Stimulated activated CD4-positive, alpha-beta T cell treated with anti-CD3 and anti-CD28 coated beads, Interleukin-4, amount 100 ng/mL, for 48 hours (primary cell): Measurements from ENCODE around the gene ARMS2.

Experiments used
- DNase-seq, 2 donors: peaks; one replicate each; pipeline ENCODE4 v3.0.0-alpha.2; 2020; ENCODE audit warnings: low read depth in 2 of 2

The ARMS2 gene

DNA sequence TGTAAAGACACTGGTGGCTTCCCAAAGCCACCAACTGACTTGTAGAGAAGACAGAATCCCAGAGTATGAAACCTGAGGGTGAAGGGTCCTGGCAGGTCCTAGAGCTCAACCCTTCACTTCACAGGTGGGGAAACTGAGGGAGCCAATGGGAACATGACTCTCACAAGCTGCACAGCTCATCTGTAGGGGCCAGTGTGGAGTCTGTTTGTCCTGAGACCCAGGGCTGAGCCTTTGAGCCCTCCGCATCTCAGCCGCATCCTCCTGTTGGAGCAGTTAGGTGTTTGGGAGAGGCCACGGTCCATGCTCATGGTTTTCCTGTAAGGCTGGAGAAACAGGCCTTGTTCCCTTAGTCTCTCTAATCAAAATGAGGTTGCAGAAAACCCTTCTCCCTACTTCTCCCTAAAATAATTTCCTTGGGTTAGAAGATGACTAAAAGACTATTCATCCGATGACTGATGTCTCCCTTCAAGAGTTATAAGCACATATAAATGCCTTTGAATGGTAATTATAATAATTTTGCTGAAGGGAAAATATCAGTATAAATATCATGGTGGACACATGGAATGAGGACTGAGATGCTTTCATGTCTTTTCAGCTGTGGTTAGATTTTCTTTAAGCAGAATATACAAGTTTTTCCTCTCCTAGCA lies 17.2 kb downstream of the ARMS2 start:
- DNase-seq: no peak

DNA sequence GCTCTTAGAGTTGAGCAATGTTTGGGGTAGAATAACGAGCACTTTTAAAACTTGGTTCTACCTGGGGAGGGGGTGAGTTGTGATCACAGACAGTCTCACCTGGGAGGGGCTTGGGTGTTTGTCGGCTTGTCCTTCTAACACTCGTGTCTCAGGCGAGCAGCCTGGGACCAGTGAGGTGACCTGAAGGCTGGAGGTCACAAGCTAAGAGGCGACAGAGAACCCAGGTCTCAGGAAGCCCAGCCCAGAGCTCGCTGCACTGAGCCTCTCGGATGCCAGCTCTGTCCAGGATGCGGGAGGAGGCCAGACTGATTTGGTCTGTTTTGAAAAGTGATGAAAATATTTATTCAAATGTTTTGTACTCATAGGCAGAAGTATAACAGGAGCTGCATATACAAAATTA lies 18.7 kb downstream of the ARMS2 start:
- no peak for DNase-seq

DNA sequence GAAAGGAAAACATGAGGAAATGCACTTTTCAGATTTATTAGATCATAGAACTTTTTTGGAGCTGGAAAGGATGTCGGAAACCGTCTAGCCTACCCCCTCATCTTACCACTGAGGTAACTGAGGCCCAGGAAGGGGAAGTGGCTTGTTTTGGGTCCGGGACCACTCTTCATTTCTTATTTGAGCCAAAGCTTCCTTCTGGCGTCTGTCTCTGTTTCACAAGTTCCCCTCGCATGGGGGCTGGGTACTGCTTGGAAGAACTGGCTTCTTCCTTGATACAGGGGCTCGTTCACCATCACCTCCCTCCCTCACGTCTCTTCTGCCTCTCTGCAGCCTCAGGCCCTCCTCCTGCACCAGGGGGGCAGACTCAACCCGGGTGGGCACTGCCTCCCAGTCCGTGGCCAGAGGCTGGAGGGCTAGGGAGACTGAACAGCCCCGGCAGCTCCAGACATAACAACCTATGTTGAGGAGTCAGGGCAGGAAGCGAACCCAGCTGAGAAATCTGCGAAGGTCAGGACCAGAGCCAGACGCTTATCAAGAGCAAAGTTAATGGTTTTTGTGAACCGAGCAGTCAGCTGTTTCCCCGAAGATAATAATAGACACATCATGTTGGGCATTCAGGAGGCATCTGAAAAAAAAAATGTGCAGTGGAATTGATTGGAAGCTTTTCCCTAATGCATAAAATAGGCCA lies 19.8 kb downstream of the ARMS2 start:
- no peak for DNase-seq

DNA sequence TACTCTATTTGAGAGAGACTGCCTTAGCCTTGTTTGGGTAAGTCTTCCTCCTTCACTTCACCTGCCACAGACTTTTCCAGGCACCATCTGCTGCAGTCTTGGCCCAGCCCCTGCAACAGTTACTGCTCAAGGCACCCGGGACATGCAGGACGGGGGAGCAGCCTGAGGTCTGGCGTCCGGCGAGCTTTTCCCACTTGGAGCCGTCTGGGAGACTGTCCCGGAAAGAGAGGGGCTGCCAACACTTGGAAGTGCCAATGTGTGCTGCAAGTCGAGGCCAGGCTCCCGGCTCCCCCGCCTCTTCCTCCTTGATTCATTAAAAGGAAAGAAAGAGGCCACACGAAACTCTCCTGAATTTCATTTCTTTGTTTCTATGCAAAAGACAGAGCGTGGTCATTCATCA lies 20.6 kb downstream of the ARMS2 start:
- no peak for DNase-seq

DNA sequence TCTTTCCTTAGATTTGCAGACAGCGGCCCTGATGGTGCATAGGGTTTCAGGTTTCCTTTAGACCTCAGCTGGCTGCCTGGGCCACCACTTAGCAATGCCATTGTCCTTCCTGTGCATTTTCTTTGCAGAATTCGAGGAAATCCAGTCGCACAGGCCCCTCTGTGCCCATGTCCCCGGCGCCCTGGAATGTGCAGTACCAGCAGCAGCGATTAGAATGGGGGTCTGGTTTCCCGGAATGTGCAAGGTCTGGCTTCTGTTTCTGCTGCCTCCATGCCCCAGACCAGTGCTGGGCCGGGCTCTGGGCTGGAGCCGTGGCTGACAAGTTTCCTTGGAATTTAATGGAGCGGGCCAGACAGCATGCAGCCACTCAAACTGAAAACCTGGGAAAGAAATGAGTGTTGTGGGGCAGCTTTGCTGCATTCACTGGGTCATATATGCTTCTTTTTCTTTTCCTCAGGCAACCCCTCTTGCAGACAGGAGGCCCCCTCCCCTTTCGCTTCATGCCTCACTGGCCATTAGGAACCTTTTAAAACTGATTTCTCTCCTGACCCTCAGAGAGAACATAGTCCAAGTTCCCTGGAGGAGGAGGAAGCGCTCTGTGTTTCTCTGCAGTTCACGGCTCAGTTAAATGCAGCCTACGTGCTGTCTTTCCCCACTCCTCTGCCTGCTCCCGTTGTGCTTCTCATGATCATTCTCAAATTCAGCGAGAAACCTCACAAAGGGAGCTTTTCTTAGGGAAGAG lies 21.3 kb downstream of the ARMS2 start:
- no peak for DNase-seq

DNA sequence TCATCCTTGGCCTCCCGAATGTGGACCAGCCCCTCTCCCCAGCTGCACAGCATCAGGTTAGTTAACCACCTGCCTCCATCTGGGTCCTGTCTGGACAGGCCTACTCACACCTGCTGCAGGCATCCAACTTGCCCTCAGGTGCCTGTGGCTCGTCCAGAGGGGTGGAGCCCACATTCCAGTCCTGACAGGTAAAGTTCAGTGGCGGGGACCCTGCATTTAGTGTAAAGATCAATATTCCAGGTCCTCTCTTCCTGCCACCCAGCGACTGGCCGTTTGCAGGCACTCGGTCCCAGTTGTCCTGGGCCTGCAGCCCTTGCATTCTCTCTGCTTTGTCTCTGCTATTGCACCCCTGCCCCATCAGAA lies 21.9 kb downstream of the ARMS2 start:
- DNase-seq: no peak

DNA sequence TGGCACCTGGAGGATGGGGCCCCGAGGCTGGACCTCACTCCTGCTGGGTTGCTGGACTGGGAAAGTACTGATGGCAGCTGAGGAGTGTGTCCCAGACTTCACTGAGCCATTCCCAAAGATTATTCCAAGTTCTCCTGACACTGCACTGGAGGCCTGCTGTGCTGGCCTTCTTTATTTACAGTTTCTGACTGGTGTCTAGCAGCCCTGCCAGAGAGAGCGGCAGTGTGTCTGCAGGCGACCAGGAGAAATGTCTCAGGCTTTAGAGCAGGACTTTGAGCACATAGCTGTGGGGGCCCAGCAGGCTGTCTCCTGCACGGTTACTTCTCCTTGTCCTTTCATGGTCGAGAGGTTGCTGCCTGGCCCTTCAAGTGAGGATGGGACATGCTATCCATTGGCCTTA lies 23.0 kb downstream of the ARMS2 start:
- no peak for DNase-seq

DNA sequence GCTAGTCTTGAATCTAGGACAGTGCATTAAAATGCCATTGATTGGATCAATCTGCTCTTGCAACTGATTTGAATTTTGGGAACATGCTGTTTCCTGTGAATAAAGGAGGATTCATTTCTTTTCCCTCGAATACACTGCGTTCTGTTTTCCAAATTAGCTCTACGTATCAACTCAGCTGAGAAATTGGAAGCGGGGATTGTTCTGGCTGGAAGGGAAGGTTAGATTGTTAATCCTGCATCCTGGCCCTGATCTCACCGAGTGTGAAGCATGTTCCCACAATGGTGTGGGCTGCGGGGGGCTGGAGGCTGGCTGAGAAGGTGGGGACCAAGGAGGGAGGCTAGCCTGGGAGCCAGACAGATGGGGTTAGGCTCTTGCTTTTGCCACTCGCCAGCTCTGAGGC lies 24.5 kb downstream of the ARMS2 start:
- no peak for DNase-seq

DNA sequence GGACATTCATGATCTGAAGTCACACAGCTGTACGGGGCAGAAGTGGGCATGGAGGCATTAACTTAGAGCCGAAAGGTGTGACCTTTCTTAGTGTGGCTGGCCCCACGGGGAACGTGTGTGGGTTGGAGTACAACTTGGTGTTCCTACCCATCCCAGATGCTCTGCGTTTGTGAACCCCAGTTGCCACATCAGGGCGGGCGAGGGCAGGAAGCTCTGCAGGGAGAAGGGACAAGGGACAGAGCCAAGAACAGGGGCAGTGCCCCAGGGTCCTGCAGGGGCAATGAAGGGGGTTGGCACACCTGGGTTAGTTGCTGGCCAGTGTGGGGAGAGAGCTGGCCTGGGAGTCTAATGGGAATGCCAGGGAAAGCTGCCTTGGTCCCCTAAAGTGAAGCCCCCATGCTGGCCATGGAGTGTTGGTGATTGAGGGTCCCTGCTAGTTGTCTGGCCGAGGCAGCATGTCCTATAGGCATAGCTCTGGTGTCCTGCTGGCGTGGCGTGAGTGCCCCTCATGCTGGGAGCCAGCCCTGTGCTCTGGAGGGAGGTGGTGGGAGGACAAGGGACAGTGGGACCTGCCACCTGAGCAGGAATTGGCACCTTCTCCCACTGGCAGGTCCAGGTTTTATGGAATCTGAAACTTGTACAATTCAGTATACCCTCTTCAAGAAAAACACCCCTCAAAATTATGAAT lies 25.8 kb downstream of the ARMS2 start:
- no peak for DNase-seq

DNA sequence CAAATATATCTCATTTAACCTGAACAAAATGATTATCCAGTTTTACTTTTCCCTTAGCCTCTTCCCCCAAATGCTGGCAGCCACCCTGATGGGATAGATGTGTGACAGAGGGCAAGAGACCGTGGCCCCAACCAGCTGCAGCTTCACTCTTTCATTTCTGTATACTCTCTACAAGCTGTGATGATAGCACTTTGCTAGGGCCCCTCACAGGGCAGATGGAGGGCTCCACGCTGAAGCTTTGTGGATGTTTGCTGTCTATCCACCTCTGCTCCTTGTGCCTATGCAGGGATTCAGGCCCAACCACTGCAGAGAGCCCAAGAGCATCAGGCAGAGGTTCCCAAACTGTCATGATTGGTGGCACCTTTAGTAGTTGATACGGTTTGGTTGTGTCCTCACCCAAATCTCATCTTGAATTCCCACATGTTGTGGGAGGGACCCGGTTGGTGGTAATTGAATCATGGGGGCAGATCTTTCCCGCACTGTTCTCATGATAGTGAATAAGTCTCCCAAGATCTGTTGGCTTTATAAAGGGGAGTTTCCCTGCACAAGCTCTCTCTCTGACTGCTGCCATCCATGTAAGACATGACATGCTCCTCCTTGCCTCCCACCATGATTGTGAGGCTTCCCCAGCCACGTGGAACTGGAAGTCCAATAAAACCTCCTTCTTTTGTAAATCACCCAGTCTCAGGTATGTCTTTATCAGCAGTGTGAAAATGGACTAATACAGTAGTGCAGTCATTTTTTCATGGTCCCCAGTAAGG lies 27.0 kb downstream of the ARMS2 start:
- DNase-seq: no peak

DNA sequence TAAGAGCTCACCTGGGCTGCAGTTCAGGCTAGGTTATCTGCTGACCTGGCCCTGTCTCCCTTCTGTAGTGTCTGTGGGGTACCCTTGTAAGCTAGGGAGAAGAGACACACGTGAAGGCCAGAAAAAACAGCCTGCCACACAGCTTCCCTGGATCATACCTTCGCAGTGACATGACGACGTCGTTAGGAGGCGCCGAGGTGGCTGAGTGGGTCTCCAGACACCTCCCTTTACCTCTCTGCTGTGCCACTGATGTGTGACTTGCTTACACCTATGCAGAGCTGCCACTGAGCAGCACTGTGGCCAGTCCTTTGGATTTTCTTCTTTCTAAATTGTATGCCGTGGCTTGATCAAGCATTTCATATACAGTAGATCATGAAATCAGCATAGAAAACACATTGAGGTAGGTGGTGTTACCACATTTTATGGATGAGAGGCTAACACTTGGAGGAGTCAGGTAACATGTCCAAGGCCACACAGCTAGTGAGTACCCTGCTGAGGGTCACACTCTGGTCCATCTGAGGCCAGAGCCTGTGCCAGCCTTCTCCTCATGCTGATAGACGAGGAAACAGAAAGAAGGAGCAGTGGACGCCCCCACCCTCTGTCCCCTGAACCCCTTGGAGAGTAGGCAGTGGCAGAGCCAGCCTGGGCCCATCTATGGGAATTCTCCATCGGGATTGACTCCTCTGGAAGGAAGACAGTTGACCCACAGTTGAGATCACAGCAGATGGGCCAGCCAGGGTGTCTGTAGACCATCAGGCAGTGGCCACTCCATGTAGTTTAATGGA lies 30.0 kb downstream of the ARMS2 start:
- DNase-seq: no peak

DNA sequence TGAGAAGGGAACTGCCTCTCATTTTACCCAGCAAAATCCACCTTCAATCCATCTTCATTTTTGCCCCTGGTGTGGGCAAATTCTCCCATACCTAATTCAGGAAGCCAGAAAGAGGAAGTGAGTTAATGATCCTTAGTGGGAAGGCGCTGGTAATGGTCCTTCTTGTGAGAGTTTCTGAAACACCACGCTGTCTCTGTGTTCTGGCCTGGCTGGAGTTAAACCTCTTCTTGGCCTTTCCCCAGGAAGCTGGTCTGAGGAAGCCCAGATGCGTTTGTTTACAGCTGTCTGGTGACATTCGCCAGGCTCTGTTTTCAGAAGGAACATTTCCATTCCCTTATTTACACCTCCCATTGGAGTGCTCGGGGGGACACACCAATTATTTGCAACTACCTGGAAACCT lies 31.2 kb downstream of the ARMS2 start:
- no peak for DNase-seq

DNA sequence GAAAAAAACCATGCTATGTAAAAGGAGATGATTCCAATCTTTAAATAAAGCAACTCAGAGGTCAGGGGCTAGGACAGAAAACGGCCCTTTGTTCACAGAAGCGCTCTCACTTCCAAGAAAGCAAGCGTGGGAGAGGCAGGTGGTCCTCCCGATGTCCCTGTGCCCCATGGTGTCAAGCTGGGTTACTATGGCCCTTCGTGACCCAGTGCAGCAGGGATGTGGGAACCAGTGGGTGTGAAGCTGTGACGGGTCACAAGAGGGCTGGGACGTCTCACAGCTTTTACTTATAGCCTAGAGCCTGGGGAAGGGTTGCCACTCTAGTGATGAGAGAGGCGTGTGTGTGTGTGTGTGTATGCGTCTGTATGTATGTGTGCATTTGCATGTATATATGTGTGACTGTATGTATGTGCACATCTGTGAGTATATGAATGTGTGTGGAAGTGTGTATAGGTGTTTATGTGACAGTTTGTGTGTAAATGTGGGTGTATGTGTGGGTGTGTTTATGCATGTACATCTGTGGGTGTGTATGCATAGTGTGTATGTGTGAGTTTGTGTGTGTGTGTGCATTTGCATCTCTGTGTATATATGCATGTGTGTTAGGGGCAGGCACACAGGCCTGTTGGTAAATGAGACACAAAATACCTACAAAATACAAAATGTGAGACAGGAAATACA lies 32.1 kb downstream of the ARMS2 start:
- no peak for DNase-seq

DNA sequence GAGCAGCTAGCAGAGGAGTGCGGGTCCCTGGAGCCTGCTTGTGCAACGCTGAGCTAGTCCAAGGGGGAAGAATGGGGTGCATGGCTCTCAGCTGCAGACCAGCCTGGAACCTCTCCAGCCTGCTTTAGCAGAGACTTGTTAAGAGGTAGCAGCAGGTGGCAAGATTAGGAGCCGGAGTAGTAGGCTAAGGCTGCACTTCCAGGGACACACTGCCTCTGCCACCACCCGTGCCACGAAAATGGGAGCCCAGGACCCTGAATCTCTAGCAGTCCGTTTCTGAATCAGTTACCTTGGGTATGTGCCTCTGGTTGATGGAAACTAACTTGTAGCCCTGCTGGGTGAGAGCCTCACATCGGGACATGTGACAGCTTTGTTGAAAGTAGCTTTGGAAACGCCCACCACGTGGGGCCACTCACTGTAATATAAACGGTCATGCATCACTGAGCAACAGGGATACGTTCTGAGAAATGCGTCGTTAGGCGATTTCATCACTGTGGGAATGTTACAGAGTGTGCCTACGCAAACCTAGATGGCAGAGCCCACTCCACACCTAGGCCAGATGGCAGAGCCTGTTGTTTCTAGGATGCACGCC lies 32.8 kb downstream of the ARMS2 start:
- no peak for DNase-seq

DNA sequence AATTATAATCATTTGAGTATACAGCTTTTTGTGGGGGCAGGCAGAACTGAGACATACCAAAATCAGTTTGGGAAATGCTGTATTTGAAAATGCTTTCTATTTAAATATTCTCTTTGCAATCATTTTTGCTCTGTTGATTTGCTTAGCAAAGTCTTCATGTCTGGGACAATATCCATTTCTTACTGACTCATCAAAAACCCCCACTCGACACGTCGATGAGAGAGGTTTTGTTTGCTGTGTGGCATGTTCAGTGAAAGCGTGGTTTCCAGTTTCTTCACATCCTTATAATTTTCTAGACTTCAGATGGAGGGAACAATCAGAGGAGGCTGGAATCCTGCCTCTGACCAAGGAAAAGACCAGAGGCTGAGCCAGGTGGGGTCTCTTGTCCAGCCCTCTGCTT lies 35.8 kb downstream of the ARMS2 start:
- DNase-seq: no peak

DNA sequence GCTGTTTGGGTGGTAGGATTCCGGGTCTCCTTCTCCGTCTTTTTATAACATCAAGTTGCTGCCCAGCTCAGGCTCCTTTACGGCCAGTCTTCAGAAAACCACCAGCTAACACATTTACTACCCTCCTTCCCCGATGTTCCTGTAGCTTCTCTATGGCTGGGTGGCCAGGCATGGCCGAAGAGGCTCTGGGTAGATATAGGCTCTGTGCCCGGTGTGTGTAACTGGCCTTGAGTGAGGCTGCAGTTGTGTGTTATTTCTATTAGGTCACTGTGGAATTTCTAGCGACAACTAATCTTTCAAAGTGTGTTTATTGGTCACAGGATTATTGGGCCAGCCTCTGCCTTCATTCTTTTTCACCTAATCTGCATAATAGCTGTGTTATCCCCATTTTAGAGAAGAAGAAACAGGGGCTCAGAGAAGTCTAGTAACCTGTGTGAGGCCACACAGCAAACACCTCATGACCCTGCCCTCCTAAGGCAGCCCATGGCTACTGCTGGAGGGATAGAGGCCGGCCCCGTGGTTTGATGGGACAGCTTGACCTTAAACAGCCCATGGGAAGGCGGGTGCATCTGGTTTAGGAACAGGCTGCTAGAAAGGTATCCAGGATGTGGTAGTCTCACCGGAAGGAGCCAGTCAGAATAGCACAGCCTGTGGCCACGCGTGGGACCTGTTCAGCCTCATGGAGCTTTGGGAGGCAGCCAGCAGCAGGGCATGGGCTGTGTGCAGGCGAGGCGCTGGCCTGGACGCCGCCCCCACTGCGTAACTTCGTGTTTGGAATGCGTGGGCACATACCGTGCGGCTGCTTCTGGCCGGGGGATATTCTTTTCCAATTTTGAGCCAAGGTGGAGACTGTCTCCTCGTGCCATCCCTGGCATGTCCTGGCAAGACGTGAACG lies 36.6 kb downstream of the ARMS2 start:
- DNase-seq: peak in 1 of 2 donors; percentile 36

DNA sequence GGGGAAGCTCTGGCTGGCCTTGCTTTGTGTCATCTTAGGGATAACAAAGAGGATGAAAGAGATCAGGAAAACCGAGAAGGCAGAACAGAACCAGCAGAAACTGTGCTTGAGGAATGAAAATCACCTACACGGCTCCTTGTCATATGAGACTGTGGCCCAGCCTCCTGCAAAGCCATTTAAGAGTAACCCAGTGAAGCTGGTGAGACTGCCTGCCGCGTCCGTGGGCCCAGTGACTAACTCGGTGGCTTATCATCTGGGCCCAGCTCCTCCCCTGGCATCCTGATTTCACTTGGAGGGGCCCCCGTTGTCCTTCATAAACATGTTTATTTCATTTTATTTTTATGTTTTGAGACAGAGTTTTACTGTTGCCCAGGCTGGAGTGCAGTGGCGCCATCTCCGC lies 37.6 kb downstream of the ARMS2 start:
- DNase-seq: no peak

DNA sequence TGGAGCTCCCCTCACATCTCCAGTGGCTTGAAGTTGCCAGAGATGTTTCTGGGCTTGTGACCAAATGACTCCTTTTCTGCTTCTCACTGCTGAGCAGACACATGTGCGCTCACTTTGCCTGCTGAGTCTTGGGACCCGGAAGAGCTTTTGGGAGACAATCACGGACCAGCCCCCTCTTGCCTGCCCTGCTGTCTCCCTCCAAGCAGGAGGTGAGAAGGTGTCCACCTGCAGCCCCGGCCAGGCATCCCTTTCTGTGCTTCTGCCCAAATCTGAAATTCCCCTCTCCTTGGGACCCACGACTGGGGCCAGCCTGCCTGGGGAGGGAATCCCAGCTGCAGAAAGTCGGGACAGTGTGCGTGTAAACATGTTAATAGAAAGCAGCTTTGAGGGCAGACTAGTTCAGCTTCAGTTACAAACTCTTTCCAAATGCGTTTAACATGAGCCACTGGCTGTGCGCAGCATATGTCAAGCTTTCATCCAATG lies 38.6 kb downstream of the ARMS2 start:
- no peak for DNase-seq

DNA sequence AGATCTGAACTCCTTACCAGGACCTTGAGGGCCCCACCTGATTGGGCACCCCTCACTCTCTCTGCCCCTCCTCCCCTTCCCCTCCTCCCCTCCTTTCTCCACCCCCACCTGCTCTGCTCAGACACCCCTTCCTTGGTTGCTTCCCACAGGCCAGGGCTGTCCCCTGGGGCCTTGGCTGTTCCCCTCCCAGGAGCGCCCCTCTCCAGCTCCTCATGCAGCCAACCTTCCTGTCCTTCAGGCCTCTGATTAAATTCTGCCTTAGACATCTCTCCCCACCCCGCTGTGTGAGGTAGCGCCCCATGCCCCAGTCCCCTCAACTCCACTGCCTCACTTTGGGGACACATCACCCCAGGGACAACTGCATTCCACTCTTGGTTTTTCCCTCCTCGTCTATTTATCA lies 39.3 kb downstream of the ARMS2 start:
- no peak for DNase-seq
